Rectal smooth muscle tissue (tissue), 1 donor: ENCODE results near the gene PF4V1.

Source experiments
- H3K27ac ChIP-seq: one replicate; pipeline ENCODE4 v1.7.0; 2013; ENCODE audit warnings: low read depth, low read length, inconsistent platforms
- H3K27me3 ChIP-seq: one replicate; pipeline ENCODE4 v1.7.0; 2013; ENCODE audit warnings: low read length; ENCODE audit not compliant: control insufficient read depth, insufficient read depth
- H3K36me3 ChIP-seq: one replicate; pipeline ENCODE4 v1.7.0; 2013; ENCODE audit warnings: low read length; ENCODE audit not compliant: control insufficient read depth, insufficient read depth
- H3K4me1 ChIP-seq: one replicate; pipeline ENCODE4 v1.7.0; 2013; ENCODE audit warnings: low read length; ENCODE audit not compliant: control insufficient read depth, insufficient read depth
- H3K4me3 ChIP-seq: one replicate; pipeline ENCODE4 v1.7.0; 2013; ENCODE audit warnings: low read length
- H3K9ac ChIP-seq: one replicate; pipeline ENCODE4 v1.7.0; 2013; ENCODE audit warnings: low read length

The PF4V1 gene

DNA sequence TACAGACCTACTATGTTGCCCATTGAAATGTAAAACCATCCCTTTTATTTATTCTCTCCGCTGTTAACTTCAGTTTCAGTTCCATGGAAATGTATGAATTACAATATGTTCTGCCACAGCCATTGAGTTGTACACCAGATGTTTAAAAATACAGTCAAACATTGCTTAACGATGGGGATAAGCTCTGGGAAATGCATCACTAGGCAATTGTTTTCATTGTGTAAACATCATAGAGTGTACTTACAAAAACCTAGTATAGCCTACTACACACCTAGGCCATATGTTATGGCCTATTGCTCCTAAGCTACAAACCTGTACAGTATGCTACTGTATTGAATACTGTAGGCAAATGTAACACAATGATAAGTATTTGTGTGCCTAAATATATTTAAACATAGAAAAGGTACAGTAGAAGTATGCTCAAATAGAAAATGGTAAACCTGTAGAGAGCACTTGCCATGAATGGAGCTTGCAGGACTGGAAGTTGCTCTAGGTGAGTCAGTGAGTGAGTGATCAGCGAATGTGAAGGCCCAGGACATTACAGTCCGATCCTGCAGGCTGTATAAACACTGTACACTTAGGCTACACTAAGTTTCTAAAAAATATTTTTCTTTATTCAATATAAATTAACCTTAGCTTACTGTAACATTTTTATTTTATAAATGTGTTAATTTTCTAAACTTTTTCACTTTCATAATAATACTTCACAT lies 2.7 kb upstream of the PF4V1 start:
- no peaks in the 10 kb centered on the region for H3K4me1 ChIP-seq
- H3K9ac ChIP-seq: no peak overlapping the region
- H3K27ac ChIP-seq: no peak overlapping the region
- H3K4me3 ChIP-seq: no peak overlapping the region
- H3K36me3 ChIP-seq: no peaks in the 10 kb centered on the region
- no peaks in the 10 kb centered on the region for H3K27me3 ChIP-seq

DNA sequence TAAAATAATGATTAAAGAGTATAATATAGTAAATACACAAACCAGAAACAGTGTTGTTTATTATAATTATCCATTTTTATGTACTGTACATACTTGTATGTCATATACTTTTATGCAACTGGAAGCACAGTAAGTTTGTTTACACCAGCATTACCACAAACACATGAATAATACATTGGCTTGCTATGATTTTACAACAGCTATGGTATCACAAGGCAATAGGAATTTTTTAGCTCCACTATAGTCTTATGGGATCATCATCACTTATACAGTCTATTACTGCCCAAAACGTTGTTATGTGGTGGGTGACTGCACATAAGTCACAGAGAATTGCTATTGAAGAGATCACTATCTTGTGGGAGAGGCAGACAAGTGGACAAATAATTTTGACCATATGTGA lies 1.8 kb upstream of the PF4V1 start:
- Histone ChIP-seq H3K27me3 (no peaks in the 10 kb centered on the region), H3K27ac (no peak overlapping the region), H3K4me3 (no peak overlapping the region)

DNA sequence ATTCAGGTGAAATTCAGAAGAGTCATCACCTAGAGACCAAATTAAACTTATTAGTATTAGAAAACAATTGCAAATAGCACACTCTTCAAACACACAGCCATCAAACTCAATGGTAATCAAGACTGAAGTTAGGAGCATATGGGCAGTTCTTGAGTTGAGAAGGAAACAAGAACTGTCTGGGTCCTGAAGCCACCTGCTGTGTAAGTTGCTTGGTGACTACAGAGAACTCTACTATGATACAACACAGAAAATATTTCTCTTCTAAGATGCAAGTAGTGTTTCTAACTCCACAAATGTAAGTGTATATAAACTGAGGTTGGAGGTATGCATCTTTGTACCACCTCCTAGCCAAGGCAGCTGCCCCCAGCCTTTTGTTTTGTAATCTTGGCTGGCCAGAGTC lies 325 bp upstream of the PF4V1 start:
- Histone ChIP-seq H3K27me3 (no peaks in the 10 kb centered on the region), H3K27ac (no peak overlapping the region), H3K4me1 (no peaks in the 10 kb centered on the region), H3K9ac (no peak overlapping the region), H3K4me3 (no peak overlapping the region), H3K36me3 (no peaks in the 10 kb centered on the region)

More for the DNA sequence above, 1.8 kb upstream of the PF4V1 start:
- Histone ChIP-seq H3K4me1 (no peaks in the 10 kb centered on the region), H3K9ac (no peak overlapping the region), H3K36me3 (no peaks in the 10 kb centered on the region)

- H3K27me3 ChIP-seq: no peaks in the 10 kb centered on the region
- H3K9ac ChIP-seq: no peak overlapping the region
- H3K4me1 ChIP-seq: no peaks in the 10 kb centered on the region
- no peak overlapping the region for H3K27ac ChIP-seq
- no peaks in the 10 kb centered on the region for H3K36me3 ChIP-seq
- peak overlapping the region; percentile 16 for H3K4me3 ChIP-seq
These were observed 800 bp downstream of the PF4V1 start for GRCh38 chr4:73853718-73854473.

DNA sequence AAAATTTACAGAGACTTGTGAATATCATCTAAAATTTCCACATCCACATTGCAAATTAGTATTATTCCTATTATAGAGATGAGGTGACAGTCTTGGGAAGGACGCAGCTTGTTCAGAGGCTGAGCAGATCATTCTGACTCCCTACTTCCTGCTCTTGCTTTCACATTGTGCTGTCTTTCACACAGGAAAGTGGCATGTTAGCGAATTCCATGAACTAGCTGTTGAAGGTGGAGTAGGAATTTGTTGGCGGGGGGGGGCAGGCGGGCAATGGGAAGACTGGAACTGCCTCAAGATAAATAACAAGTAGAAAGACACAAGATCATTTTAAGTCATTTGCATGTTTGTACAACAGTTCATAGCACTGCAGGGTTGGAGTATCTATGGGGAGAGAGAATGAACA lies 2.3 kb downstream of the PF4V1 start:
- no peaks in the 10 kb centered on the region for H3K27me3 ChIP-seq
- H3K4me3 ChIP-seq: no peak overlapping the region
- no peaks in the 10 kb centered on the region for H3K36me3 ChIP-seq
- no peak overlapping the region for H3K27ac ChIP-seq
- no peak overlapping the region for H3K9ac ChIP-seq
- H3K4me1 ChIP-seq: no peaks in the 10 kb centered on the region

DNA sequence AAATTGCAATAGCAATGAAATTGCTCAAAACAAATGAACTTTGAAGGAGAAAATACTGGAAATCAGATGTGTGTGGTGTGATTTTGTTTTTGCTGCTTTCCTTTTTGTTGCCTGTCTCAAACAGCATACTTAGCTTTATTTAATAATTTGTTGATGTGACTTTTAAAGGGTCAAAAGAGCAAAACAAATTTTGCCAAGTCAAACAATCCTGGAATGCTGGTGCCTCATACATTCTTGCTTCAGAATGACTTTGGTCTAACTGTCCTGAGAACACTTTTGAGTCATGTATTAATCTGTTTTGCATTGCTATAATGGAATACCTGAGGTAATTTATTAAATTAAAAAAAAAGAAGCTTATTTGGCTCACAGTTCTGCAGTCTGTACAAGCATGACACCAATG lies 3.4 kb downstream of the PF4V1 start:
- no peaks in the 10 kb centered on the region for H3K36me3 ChIP-seq
- no peak overlapping the region for H3K4me3 ChIP-seq
- no peak overlapping the region for H3K27ac ChIP-seq
- no peaks in the 10 kb centered on the region for H3K27me3 ChIP-seq
- H3K9ac ChIP-seq: no peak overlapping the region
- no peaks in the 10 kb centered on the region for H3K4me1 ChIP-seq

GRCh38 chr4:73859614-73860088 lies 6.6 kb downstream of the PF4V1 start:
- Histone ChIP-seq H3K27me3 (no peaks in the 10 kb centered on the region), H3K9ac (no peak overlapping the region), H3K36me3 (no peaks in the 10 kb centered on the region), H3K4me3 (no peak overlapping the region), H3K4me1 (no peaks in the 10 kb centered on the region), H3K27ac (no peak overlapping the region)

DNA sequence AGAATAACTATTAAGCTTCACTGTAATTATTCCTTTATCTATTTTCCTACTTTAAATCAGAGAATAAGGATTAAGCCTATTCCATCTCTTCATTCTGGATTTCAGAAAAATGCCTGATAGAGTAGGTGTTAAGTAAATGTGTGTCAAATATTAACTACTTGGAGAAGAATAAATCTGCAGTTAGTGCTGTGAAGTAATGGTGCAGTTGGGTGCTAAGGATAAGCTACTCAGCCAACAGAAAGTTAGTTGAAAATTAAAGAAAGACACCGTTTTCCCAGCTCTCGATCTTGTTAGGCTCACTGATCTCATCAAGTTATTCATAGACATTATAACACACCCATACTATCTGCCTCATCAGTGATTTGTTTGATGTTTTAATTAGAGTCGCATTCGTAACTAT lies 7.1 kb downstream of the PF4V1 start:
- Histone ChIP-seq H3K9ac (no peak overlapping the region), H3K4me3 (no peak overlapping the region), H3K36me3 (no peaks in the 10 kb centered on the region), H3K27me3 (no peaks in the 10 kb centered on the region), H3K4me1 (no peaks in the 10 kb centered on the region), H3K27ac (no peak overlapping the region)

GRCh38 chr4:73860917-73861316 lies 7.8 kb downstream of the PF4V1 start:
- Histone ChIP-seq H3K36me3 (no peaks in the 10 kb centered on the region), H3K27ac (no peak overlapping the region), H3K4me1 (no peaks in the 10 kb centered on the region), H3K27me3 (no peaks in the 10 kb centered on the region), H3K4me3 (no peak overlapping the region), H3K9ac (no peak overlapping the region)

- H3K27ac ChIP-seq: no peak overlapping the region
- no peaks in the 10 kb centered on the region for H3K27me3 ChIP-seq
- no peaks in the 10 kb centered on the region for H3K4me1 ChIP-seq
- no peak overlapping the region for H3K4me3 ChIP-seq
- no peaks in the 10 kb centered on the region for H3K36me3 ChIP-seq
- H3K9ac ChIP-seq: no peak overlapping the region
These were observed 9.2 kb downstream of the PF4V1 start for GRCh38 chr4:73862322-73862721.

GRCh38 chr4:73864365-73864764 lies 11.3 kb downstream of the PF4V1 start:
- Histone ChIP-seq H3K36me3 (no peaks in the 10 kb centered on the region), H3K4me1 (no peaks in the 10 kb centered on the region), H3K27me3 (no peaks in the 10 kb centered on the region), H3K4me3 (no peak overlapping the region), H3K27ac (no peak overlapping the region), H3K9ac (no peak overlapping the region)

DNA sequence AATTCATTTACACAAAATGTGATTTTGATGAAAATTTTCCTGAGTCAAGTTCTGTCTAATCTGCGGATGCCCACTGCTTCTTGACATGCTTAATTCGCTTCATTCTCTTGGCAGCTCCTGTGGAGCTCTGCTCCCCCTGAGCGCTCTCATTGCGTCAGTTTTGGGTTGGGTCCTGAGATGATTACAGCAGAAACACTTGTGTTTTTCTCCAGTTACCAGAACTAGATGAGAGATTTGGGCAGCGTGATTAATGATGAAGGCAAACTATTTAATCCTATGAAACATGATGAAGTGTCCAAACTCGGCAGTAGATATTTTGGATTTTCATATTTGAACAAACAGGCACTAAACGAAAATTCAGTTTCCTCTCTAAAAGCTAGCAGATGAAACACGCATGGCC lies 11.9 kb downstream of the PF4V1 start:
- Histone ChIP-seq H3K4me1 (no peaks in the 10 kb centered on the region), H3K27me3 (no peaks in the 10 kb centered on the region), H3K9ac (no peak overlapping the region), H3K36me3 (no peaks in the 10 kb centered on the region), H3K27ac (no peak overlapping the region), H3K4me3 (no peak overlapping the region)
